HepG2 (cell line): ENCODE measurements around the gene MRPL58. TPM values are rescaled to one million over a fixed set of nuclear protein-coding genes. Genes with fewer than 3 reads are reported as not detected.
A peak's percentile ranks its signal among the peaks of the same experiment; 100 is the strongest.

Source experiments
- CHD2 ChIP-seq: IDR thresholded peaks from 2 replicates; pipeline ENCODE4 v1.6.1; 2011; ENCODE audit warnings: low read depth, low read length, improper control_type of control experiment
- GLI4 ChIP-seq: sonication (generic); formaldehyde crosslinking; IDR thresholded peaks from 2 replicates; pipeline ENCODE4 v1.5.1; 2020; ENCODE audit warnings: missing genetic modification reagents, mild to moderate bottlenecking, moderate library complexity, borderline replicate concordance
- JUN ChIP-seq: sonication (generic); formaldehyde crosslinking; IDR thresholded peaks from 2 replicates; pipeline ENCODE4 v1.4.0; 2020; ENCODE audit warnings: mild to moderate bottlenecking, missing genetic modification reagents
- ZNF318 ChIP-seq: sonication (generic); formaldehyde crosslinking; IDR thresholded peaks from 2 replicates; pipeline ENCODE4 v1.4.0; 2020; ENCODE audit warnings: mild to moderate bottlenecking, missing genetic modification reagents
- polyA plus RNA-seq, 8 experiments: library from polyadenylated mRNA; depleted of rRNA in 3 of 8; stranded (reverse) in 7 of 8; unstranded in 1 of 8; fragments of >200 nt; fragmentation: Illumina TruSeq in 4 of 8; extraction: Trizol in 4 of 8; gene quantifications; 2 replicates each; pipeline versions ENCODE4 v1.2.1 to v1.2.3, GENCODE V29; 2011 to 2016; ENCODE audit warnings: low read depth in 4 of 8, missing spikeins in 1 of 8, mixed read lengths in 1 of 8; ENCODE audit not compliant: insufficient read depth in 1 of 8
- total RNA-seq, 5 experiments: library from RNA; depleted of rRNA; stranded (reverse); fragments of >200 nt; fragmentation: Illumina TruSeq; extraction: Trizol; gene quantifications; 2 replicates each; pipeline ENCODE4 v1.2.3, GENCODE V29; 2016; ENCODE audit warnings: low read depth in 1 of 5

Gene MRPL58
- total and polyA plus RNA-seq, 2 of the 13 experiments (the other 11 are each of a cell fraction or from before 2014, with no cell fraction given): 44.9 to 68.9 TPM

GRCh38 chr17:75046407-75047289 lies 34.2 kb downstream of the MRPL58 start, which contains the start of the genes ATP5PD and KCTD2 (continued):
- TF ChIP-seq ZNF318 (CRISPR knock-in tag) (no peak; the same call in 1 of the 2 replicates), CHD2 (peak; percentile 63), JUN (CRISPR knock-in tag) (no peak; the same call in 1 of the 2 replicates), GLI4 (peak; percentile 92; the same call in 1 of the 2 replicates)
